Camera-type eye (tissue), 1 donor: ENCODE data around the gene PLA2G2E. TPM values are rescaled to one million over a fixed set of nuclear protein-coding genes. Genes with fewer than 3 reads are reported as not detected.

Experiments used
- total RNA-seq: library from RNA; depleted of rRNA; stranded (reverse); fragments of >200 nt; gene quantifications from one replicate; pipeline ENCODE4 v1.2.3, GENCODE V29; 2014

The PLA2G2E gene
- not detected for total RNA-seq

GRCh38 chr1:19923137-19923952 lies at the start of gene PLA2G2E:
Gene PLA2G2E, minus strand, starts transcription at chr1:19923617. Its CDS starts 58 bp downstream, at chr1:19923559.

GRCh38 chr1:19882111-19883071 lies 41.0 kb downstream of the PLA2G2E start, which contains the start of gene OTUD3:
Gene OTUD3, plus strand, starts transcription at chr1:19882395. Its CDS starts 119 bp downstream, at chr1:19882514.

Other genes starting within 250 kb of the PLA2G2E start
- 5.9 TPM for gene TMCO4, start 123.7 kb downstream of the PLA2G2E start, total RNA-seq
- not detected for gene RNF186, start 108.3 kb downstream of the PLA2G2E start, total RNA-seq
- gene OTUD3, start 41.2 kb downstream of the PLA2G2E start, total RNA-seq, result 17.0 TPM
- gene PLA2G2A, start 56.0 kb upstream of the PLA2G2E start, total RNA-seq, result 8.3 TPM
- 2.4 TPM for gene PLA2G5, start 146.6 kb upstream of the PLA2G2E start, total RNA-seq
- gene PLA2G2D, start 195.9 kb upstream of the PLA2G2E start, total RNA-seq, result not detected
- not detected for gene PLA2G2F, start 215.7 kb upstream of the PLA2G2E start, total RNA-seq